Liver (tissue), 9 donors: ENCODE results near the gene URB1. TPM values are rescaled to one million over a fixed set of nuclear protein-coding genes. Genes with fewer than 3 reads are reported as not detected.

Experiments
- DNase-seq: peaks from one replicate; pipeline ENCODE4 v3.0.0-alpha.2; 2017; ENCODE audit warnings: low spot score
- H3K27ac ChIP-seq, 2 donors: one replicate each; pipeline ENCODE4 v1.7.0; 2013; ENCODE audit warnings: inconsistent platforms in 2 of 2, low read length in 2 of 2, control low read depth in 1 of 2, low read depth in 1 of 2, mild to moderate bottlenecking in 1 of 2
- H3K27me3 ChIP-seq, 4 donors: one replicate each; pipeline versions ENCODE4 v1.6.1 to v1.7.0; 2013; ENCODE audit warnings: low read length in 3 of 4, inconsistent platforms in 1 of 4, mild to moderate bottlenecking in 1 of 4, moderate library complexity in 1 of 4; ENCODE audit not compliant: control insufficient read depth in 4 of 4, insufficient read depth in 4 of 4
- H3K36me3 ChIP-seq, 4 donors: one replicate each; pipeline versions ENCODE4 v1.6.1 to v1.7.0; 2013; ENCODE audit warnings: low read length in 3 of 4, mild to moderate bottlenecking in 3 of 4, low read depth in 1 of 4, moderate library complexity in 1 of 4; ENCODE audit not compliant: control insufficient read depth in 4 of 4, insufficient read depth in 3 of 4
- H3K4me1 ChIP-seq, 4 donors: one replicate each; pipeline versions ENCODE4 v1.6.1 to v1.7.0; 2013; ENCODE audit warnings: low read length in 3 of 4, mild to moderate bottlenecking in 3 of 4, moderate library complexity in 1 of 4; ENCODE audit not compliant: control insufficient read depth in 4 of 4, insufficient read depth in 4 of 4
- H3K4me3 ChIP-seq, 3 donors: one replicate each; pipeline versions ENCODE4 v1.6.1 to v1.7.0; 2013; ENCODE audit warnings: low read length in 3 of 3, control low read depth in 1 of 3, low read depth in 1 of 3, mild to moderate bottlenecking in 1 of 3
- H3K9ac ChIP-seq, 2 donors: one replicate each; pipeline ENCODE4 v1.7.0; 2013; ENCODE audit warnings: low read length in 2 of 2, mild to moderate bottlenecking in 2 of 2, moderate library complexity in 2 of 2, control low read depth in 1 of 2, low read depth in 1 of 2
- H3K9me3 ChIP-seq, 4 donors: one replicate each; pipeline versions ENCODE4 v1.6.1 to v1.7.0; 2013; ENCODE audit warnings: low read length in 3 of 4; ENCODE audit not compliant: control insufficient read depth in 4 of 4
- EGR1 ChIP-seq, 2 donors: IDR thresholded peaks; 2 replicates each; pipeline ENCODE4 v1.6.1; 2016 to 2018; ENCODE audit warnings: antibody characterized with exemption in 2 of 2, low read depth in 2 of 2
- FOXA1 ChIP-seq: IDR thresholded peaks from 2 replicates; pipeline ENCODE4 v1.6.1; 2016; ENCODE audit warnings: antibody characterized with exemption
- FOXA2 ChIP-seq: IDR thresholded peaks from 2 replicates; pipeline ENCODE4 v1.6.1; 2016; ENCODE audit warnings: antibody characterized with exemption
- GABPA ChIP-seq, 2 donors: IDR thresholded peaks in 1 of 2; conservative IDR thresholded peaks in 1 of 2; 2 replicates each; pipeline ENCODE4 v1.6.1; 2016; ENCODE audit warnings: antibody characterized with exemption in 2 of 2, mild to moderate bottlenecking in 1 of 2, moderate library complexity in 1 of 2
- HNF4G ChIP-seq: IDR thresholded peaks from 2 replicates; pipeline ENCODE4 v1.6.1; 2016; ENCODE audit warnings: antibody characterized with exemption
- JUND ChIP-seq, 2 donors: IDR thresholded peaks; 2 replicates each; pipeline ENCODE4 v1.6.1; 2016; ENCODE audit warnings: antibody characterized with exemption in 2 of 2
- MAX ChIP-seq: IDR thresholded peaks from 2 replicates; pipeline ENCODE4 v1.6.1; 2016; ENCODE audit warnings: antibody characterized with exemption
- NR2F2 ChIP-seq: IDR thresholded peaks from 2 replicates; pipeline ENCODE4 v1.6.1; 2016; ENCODE audit warnings: antibody characterized with exemption
- RAD21 ChIP-seq, 2 donors: IDR thresholded peaks; 2 replicates each; pipeline ENCODE4 v1.6.1; 2016; ENCODE audit warnings: antibody characterized with exemption in 2 of 2, mild to moderate bottlenecking in 2 of 2
- REST ChIP-seq: IDR thresholded peaks from 2 replicates; pipeline ENCODE4 v1.6.1; 2016; ENCODE audit warnings: antibody characterized with exemption, mild to moderate bottlenecking
- RXRA ChIP-seq, 2 donors: IDR thresholded peaks; 2 replicates each; pipeline ENCODE4 v1.6.1; 2017 to 2018; ENCODE audit warnings: antibody characterized with exemption in 2 of 2, mild to moderate bottlenecking in 1 of 2
- SP1 ChIP-seq: IDR thresholded peaks from 2 replicates; pipeline ENCODE4 v1.6.1; 2018; ENCODE audit warnings: antibody characterized with exemption, mild to moderate bottlenecking
- TAF1 ChIP-seq: conservative IDR thresholded peaks from 2 replicates; pipeline ENCODE4 v1.6.1; 2016; ENCODE audit warnings: antibody characterized with exemption, mild to moderate bottlenecking
- YY1 ChIP-seq: IDR thresholded peaks from 2 replicates; pipeline ENCODE4 v1.6.1; 2016; ENCODE audit warnings: antibody characterized with exemption, mild to moderate bottlenecking
- ZBTB33 ChIP-seq: IDR thresholded peaks from 2 replicates; pipeline ENCODE4 v1.6.1; 2016; ENCODE audit warnings: antibody characterized with exemption
- WGBS: extraction: QIAGEN DNeasy Blood & Tissue Kit; methylation state at CpG from one replicate; pipeline ENCODE4 v1.1.7; 2013; 5-methylcytosine and 5-hydroxymethylcytosine counted together
- polyA plus RNA-seq, 2 donors: library from polyadenylated mRNA; stranded (reverse) in 1 of 2; unstranded in 1 of 2; fragments of 200-250 nt in 1 of 2; fragments of >200 nt in 1 of 2; fragmentation: Nextera tagmentation in 1 of 2; extraction: Ambion mirVana in 1 of 2; gene quantifications; one replicate each; pipeline versions ENCODE4 v1.2.1 to v1.2.3, GENCODE V29; 2013 to 2015
- total RNA-seq, 2 donors: library from RNA; depleted of rRNA; stranded (reverse); fragments of >200 nt; gene quantifications; one replicate each; pipeline ENCODE4 v1.2.3, GENCODE V29; 2014
- TF ChIP-seq, protein P1 (sequence below): fragments of 150-350 bp; IDR thresholded peaks from 2 replicates; pipeline ENCODE4 v1.5.1; 2017; ENCODE audit warnings: improper control_type of control experiment, low read depth, low read length; ENCODE audit not compliant: missing input control
- TF ChIP-seq, protein P2 (sequence below): IDR thresholded peaks from 2 replicates; pipeline ENCODE4 v1.6.1; 2016; ENCODE audit warnings: antibody characterized with exemption
- donor health status: healthy.
- donor health status: healthy.
- donor health status: healthy.
- donor health status: healthy.
- donor health status: healthy.

The URB1 gene
- total and polyA plus RNA-seq, 4 donors, result 2.8 to 14.5 (median 7.1) TPM

GRCh38 chr21:32348604-32349332 is 44.0 kb downstream of the URB1 start:
- Histone ChIP-seq H3K27ac (no peak overlapping the region), H3K4me1 (no peaks in the 10 kb centered on the region)

DNA sequence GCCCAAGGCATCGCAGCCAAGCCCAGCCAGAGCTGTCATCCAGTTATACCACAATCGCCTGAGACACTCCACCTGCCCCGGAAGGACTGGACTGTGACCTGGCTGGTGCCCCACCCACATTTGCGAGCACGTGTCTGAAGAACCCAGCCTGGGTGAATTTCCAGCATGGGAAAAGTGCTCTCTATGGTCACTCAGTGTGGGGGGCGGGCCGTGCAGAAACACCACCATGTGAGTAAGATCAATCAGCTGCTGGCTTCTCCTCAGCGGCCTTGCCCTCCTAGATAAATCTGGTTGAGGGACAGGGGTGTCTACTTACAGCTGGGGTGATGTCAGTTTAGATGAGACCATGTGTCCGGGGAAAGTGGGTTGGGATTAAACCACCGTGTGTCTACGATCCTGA is 44.8 kb downstream of the URB1 start:
- no peak for TF ChIP-seq RAD21 (IDR thresholded peaks at IDR 0.05)
- no peak for TF ChIP-seq ZBTB33
- TF ChIP-seq YY1, result no peak
- TF ChIP-seq TAF1, result no peak
- TF ChIP-seq HNF4G, result no peak
- TF ChIP-seq MAX, result no peak
- TF ChIP-seq FOXA2, result no peak
- no peak for TF ChIP-seq SP1
- TF ChIP-seq, protein P1, sequence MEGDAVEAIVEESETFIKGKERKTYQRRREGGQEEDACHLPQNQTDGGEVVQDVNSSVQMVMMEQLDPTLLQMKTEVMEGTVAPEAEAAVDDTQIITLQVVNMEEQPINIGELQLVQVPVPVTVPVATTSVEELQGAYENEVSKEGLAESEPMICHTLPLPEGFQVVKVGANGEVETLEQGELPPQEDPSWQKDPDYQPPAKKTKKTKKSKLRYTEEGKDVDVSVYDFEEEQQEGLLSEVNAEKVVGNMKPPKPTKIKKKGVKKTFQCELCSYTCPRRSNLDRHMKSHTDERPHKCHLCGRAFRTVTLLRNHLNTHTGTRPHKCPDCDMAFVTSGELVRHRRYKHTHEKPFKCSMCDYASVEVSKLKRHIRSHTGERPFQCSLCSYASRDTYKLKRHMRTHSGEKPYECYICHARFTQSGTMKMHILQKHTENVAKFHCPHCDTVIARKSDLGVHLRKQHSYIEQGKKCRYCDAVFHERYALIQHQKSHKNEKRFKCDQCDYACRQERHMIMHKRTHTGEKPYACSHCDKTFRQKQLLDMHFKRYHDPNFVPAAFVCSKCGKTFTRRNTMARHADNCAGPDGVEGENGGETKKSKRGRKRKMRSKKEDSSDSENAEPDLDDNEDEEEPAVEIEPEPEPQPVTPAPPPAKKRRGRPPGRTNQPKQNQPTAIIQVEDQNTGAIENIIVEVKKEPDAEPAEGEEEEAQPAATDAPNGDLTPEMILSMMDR, result no peak
- TF ChIP-seq EGR1 (IDR thresholded peaks at IDR 0.05; ENCODE audit: low read depth in 2 of 2), result no peak
- no peak for TF ChIP-seq JUND (IDR thresholded peaks at IDR 0.05)
- TF ChIP-seq REST, result no peak
- TF ChIP-seq GABPA (IDR thresholded peaks at IDR 0.05 in 1 of 2, conservative IDR thresholded peaks at IDR 0.05 in 1 of 2), result no peak
- TF ChIP-seq RXRA (IDR thresholded peaks at IDR 0.05), result no peak
- TF ChIP-seq NR2F2, result no peak
- no peak for TF ChIP-seq FOXA1
- TF ChIP-seq, protein P2, sequence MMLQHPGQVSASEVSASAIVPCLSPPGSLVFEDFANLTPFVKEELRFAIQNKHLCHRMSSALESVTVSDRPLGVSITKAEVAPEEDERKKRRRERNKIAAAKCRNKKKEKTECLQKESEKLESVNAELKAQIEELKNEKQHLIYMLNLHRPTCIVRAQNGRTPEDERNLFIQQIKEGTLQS, result no peak
- Histone ChIP-seq H3K27ac (no peak overlapping the region), H3K4me1 (no peaks in the 10 kb centered on the region), H3K4me3 (no peak overlapping the region), H3K36me3 (peaks cover 14 to 97% (median 69%) of the 10 kb centered on the region in 4 donors), H3K9ac (no peak overlapping the region), H3K9me3 (peaks cover 0 to 6% (median 1%) of the 10 kb centered on the region in 4 donors), H3K27me3 (no peaks in the 10 kb centered on the region)
- WGBS, result 87% methylated on average over 11 of the region's 11 CpGs
- DNase-seq, result no peak

More at GRCh38 chr21:32348604-32349332, 44.0 kb downstream of the URB1 start:
- TF ChIP-seq RXRA (IDR thresholded peaks at IDR 0.05) (no peak), TAF1 (no peak), HNF4G (no peak), MAX (no peak)
- TF ChIP-seq, protein P1, result no peak
- no peak overlapping the region for H3K4me3 ChIP-seq
- peaks cover 17 to 97% (median 69%) of the 10 kb centered on the region in 4 donors for H3K36me3 ChIP-seq
- H3K9me3 ChIP-seq, result peaks cover 0 to 6% (median 1%) of the 10 kb centered on the region in 4 donors
- 95% methylated on average over 9 of the region's 9 CpGs for WGBS
- no peak overlapping the region for H3K9ac ChIP-seq
- H3K27me3 ChIP-seq, result no peaks in the 10 kb centered on the region
- no peak for DNase-seq
